Bronchial epithelial cell (primary cell): ENCODE measurements around the gene CLDN16. TPM values are rescaled to one million over a fixed set of nuclear protein-coding genes. Genes with fewer than 3 reads are reported as not detected.
A peak's percentile ranks its signal among the peaks of the same experiment; 100 is the strongest.

Source experiments
- DNase-seq: peaks from one replicate; pipeline ENCODE4 v3.0.0-alpha.2; 2010; ENCODE audit warnings: low read depth
- FAIRE-seq: peaks from 2 replicates; lab custom pipeline; 2011; peaks lifted over from hg19 to GRCh38; lab: Jason Lieb, UNC
- H3K27me3 ChIP-seq: 2 replicates; pipeline ENCODE4 v1.5.1; 2011; ENCODE audit warnings: low read length; ENCODE audit not compliant: control insufficient read depth, insufficient read depth
- H3K36me3 ChIP-seq: 2 replicates; pipeline ENCODE4 v1.5.1; 2011; ENCODE audit warnings: low read length; ENCODE audit not compliant: control insufficient read depth, insufficient read depth
- H3K4me3 ChIP-seq: 2 replicates; pipeline ENCODE4 v1.5.1; 2011; ENCODE audit warnings: mild to moderate bottlenecking, low read depth, low read length, control low read depth
- total RNA-seq: library from RNA; depleted of rRNA; stranded (reverse); fragments of >200 nt; gene quantifications from 2 replicates; pipeline ENCODE4 v1.2.1, GENCODE V29; 2014
- TF ChIP-seq, protein P1 (sequence below): IDR thresholded peaks from 2 replicates; pipeline ENCODE4 v1.5.1; 2011; ENCODE audit warnings: mild to moderate bottlenecking, moderate library complexity, low read length, control low read depth, inconsistent platforms; ENCODE audit not compliant: insufficient read depth, severe bottlenecking

The CLDN16 gene
- total RNA-seq, 1 donor from 2014 or later, result 0.26 TPM

DNA sequence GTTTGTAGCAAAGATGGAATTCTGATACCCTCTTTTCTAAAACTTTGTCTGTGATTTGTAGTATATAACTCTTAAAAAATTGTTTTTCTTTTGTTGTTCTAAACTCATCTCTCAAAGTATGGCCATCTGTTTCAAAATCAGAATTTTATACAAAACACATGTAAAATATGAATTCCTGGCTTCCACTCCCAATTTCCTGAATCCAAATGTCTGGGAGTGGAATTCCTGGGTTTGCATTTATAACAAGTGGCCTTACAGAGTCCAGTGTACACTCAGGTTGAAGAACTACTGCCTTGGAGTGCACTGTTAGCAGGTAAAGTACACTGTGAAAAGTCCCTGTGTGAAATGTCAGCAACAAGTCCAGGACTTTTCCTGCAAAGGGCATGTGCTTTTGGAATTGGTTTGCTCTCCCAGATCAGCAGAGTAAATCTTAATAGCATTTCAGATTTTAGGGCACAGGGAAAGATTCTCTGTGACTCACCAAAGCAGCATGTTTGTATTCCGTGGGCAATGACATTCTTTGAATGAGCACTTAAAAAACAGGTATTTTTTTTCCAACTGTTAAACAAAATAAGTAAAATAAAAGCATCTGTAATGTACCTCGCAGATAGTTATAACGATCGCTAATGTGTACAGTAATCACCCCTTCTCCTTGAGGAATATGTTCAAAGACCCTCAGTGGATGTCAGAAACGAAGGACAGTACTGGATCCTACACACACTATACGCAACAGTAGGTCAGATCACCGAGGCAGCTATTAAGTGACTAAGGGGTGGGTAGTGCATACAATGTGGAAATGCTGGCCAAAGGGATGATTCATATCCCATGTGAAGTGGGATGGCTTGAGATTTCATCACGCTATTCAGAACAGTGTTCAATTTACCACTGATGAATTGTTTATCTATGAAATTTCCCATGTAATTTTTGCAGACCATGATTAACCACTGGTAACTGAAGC is 2.0 kb upstream of the CLDN16 start:
- no peaks in the 10 kb centered on the region for H3K36me3 ChIP-seq
- no peaks in the 10 kb centered on the region for H3K27me3 ChIP-seq
- TF ChIP-seq, protein P1, sequence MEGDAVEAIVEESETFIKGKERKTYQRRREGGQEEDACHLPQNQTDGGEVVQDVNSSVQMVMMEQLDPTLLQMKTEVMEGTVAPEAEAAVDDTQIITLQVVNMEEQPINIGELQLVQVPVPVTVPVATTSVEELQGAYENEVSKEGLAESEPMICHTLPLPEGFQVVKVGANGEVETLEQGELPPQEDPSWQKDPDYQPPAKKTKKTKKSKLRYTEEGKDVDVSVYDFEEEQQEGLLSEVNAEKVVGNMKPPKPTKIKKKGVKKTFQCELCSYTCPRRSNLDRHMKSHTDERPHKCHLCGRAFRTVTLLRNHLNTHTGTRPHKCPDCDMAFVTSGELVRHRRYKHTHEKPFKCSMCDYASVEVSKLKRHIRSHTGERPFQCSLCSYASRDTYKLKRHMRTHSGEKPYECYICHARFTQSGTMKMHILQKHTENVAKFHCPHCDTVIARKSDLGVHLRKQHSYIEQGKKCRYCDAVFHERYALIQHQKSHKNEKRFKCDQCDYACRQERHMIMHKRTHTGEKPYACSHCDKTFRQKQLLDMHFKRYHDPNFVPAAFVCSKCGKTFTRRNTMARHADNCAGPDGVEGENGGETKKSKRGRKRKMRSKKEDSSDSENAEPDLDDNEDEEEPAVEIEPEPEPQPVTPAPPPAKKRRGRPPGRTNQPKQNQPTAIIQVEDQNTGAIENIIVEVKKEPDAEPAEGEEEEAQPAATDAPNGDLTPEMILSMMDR, result no peak
- H3K4me3 ChIP-seq, result no peak overlapping the region
- DNase-seq (peak; percentile 98), FAIRE-seq (peak; percentile 52)

DNA sequence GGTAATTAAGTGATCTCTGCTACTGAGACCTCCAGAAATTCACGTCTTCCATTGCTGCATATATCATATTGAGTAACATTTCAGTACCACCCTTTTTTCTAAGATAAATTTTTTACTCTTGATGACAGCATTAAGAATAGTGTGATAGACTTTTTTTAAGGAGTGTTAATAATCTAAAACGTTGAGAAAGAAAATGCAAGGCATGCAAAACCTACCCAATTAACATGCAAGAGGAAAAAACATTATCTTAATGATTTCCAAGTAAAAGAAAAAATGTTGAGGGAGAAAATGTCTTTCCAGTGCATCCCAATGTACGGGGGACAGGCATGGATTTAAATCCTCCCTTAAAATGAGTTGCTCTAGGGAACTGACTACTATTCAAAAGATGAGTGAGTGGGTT is 740 bp downstream of the CLDN16 start:
- no peak for FAIRE-seq
- H3K36me3 ChIP-seq, result no peaks in the 10 kb centered on the region
- TF ChIP-seq, protein P1, result no peak
- DNase-seq, result no peak
- H3K27me3 ChIP-seq, result no peaks in the 10 kb centered on the region
- no peak overlapping the region for H3K4me3 ChIP-seq

DNA sequence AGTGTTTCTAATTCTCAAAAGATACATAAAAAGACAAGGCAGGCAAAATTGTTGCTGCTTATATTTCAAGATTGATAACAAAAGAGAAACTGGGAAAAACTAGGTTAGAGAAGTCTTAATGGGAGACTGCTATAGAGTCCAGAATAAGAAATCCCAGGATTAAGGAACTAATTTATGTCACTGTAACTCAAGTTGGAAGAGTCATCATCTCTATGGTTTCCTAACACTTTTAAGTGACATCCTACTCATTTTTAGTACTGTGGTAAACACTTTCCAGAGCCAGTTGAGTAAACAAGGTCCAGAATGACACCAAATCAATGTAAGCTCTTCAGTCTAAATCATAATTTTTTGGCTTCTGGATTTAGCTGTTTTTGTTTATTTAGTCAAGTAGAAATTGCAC is 8.0 kb downstream of the CLDN16 start:
- no peak overlapping the region for H3K4me3 ChIP-seq
- H3K27me3 ChIP-seq, result no peaks in the 10 kb centered on the region
- FAIRE-seq, result no peak
- H3K36me3 ChIP-seq, result no peaks in the 10 kb centered on the region
- TF ChIP-seq, protein P1, result no peak
- DNase-seq, result no peak

DNA sequence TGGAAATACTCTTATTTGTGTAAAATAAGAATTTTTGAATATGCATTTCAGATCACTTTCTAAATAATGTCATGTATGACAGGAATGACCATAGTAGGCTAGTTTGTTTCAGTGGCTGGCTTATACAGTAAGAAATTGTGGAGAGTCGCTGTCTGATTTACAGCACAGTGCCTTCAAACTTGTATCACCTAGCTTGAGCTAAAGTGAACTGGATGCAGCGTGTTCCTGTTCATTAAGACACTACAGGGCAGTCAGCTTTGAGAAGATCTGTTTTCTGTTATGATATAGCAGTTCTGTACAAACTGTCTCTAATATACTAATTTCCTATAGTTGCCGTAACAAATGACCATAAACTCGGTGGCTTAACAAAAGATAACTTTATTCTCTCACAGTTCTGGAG is 9.9 kb downstream of the CLDN16 start:
- FAIRE-seq (no peak), DNase-seq (no peak)
- Histone ChIP-seq H3K4me3 (no peak overlapping the region), H3K36me3 (no peaks in the 10 kb centered on the region), H3K27me3 (no peaks in the 10 kb centered on the region)
- TF ChIP-seq, protein P1, result no peak

DNA sequence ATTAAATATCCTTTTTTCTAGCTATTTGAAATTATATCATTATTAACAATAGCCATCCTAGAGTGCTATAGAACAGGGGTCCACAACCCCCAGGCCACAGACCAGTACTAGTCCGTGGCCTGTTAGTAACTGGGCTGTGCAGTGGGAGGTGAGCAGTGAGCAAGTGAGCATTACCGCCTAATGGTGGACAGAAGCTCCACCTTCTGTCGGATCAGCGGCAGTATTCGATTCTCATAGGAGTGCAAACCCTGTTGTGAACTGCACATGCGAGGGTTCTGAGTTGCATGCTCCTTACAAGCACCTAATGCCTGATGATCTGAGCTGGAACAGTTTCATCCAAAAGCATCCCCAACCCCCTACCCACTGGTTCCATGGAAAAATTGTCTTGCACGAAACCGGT is 11.7 kb downstream of the CLDN16 start:
- TF ChIP-seq, protein P1, result no peak
- H3K4me3 ChIP-seq, result no peak overlapping the region
- no peak for FAIRE-seq
- no peaks in the 10 kb centered on the region for H3K36me3 ChIP-seq
- H3K27me3 ChIP-seq, result no peaks in the 10 kb centered on the region
- DNase-seq, result no peak
